Memory B cell (primary cell): ENCODE data around the gene MYOM1.
A peak's percentile ranks its signal among the peaks of the same experiment; 100 is the strongest.
"Not testable (repeated sequence)": the region's sequence is repeated elsewhere in the genome, so short reads cannot be mapped to it uniquely, and the experiment has no call there.

Experiments
- ATAC-seq: fragments of 150-1000 bp; cut with Tn5 transposase; 2 replicates; pipeline ENCODE4 v1.10.0; 2021; ENCODE audit warnings: low read depth, mild to moderate bottlenecking, moderate library complexity
- DNase-seq, 2 donors: peaks; one replicate each; pipeline ENCODE4 v3.0.0; 2022; ENCODE audit warnings: low spot score in 2 of 2
- H3K27ac Mint-ChIP-seq: one replicate; pipeline ENCODE4 v1.8.0; 2022; ENCODE audit warnings: mild to moderate bottlenecking, moderate library complexity, mixed read lengths
- H3K27me3 Mint-ChIP-seq: one replicate; pipeline ENCODE4 v1.8.0; 2022; ENCODE audit warnings: mixed read lengths
- H3K36me3 Mint-ChIP-seq: one replicate; pipeline ENCODE4 v1.8.0; 2022; ENCODE audit warnings: mild to moderate bottlenecking, mixed read lengths
- H3K4me1 Mint-ChIP-seq: one replicate; pipeline ENCODE4 v1.8.0; 2022; ENCODE audit warnings: mixed read lengths
- H3K4me3 Mint-ChIP-seq: one replicate; pipeline ENCODE4 v1.8.0; 2022; ENCODE audit warnings: mild to moderate bottlenecking, moderate library complexity, mixed read lengths
- H3K9me3 Mint-ChIP-seq: one replicate; pipeline ENCODE4 v1.8.0; 2022; ENCODE audit warnings: mixed read lengths

Gene MYOM1

GRCh38 chr18:3220868-3221267 lies 1.1 kb upstream of the MYOM1 start:
- ATAC-seq, H3K27ac Mint-ChIP-seq, H3K36me3 Mint-ChIP-seq, DNase-seq, H3K4me3 Mint-ChIP-seq, H3K27me3 Mint-ChIP-seq, H3K9me3 Mint-ChIP-seq, H3K4me1 Mint-ChIP-seq: not testable (repeated sequence)

DNA sequence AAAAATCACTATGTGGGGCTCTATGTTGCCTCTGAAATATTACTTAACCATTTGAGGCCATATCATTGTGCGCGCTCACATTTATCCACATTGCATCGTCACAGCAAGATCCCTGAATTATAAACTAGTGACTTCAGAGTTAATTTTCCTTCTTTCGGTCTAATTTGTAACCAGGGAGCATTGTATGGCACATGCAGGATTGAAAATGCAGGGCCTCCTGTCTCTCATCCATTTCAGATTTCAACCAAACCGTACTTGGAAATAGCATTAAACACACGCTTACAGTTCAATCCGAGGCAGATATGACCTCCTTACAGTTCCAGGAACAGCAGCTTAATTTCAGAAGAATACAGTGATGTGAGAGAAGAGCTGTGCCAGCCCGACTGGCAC lies 532 bp downstream of the MYOM1 start:
- Mint-ChIP-seq H3K27ac (no peak overlapping the region), H3K4me1 (peaks cover 2% of the 10 kb centered on the region), H3K27me3 (no peaks in the 10 kb centered on the region), H3K4me3 (no peak overlapping the region), H3K9me3 (peaks cover 3% of the 10 kb centered on the region), H3K36me3 (peaks cover 5% of the 10 kb centered on the region)
- DNase-seq (no peak), ATAC-seq (no peak)

- Mint-ChIP-seq H3K27me3 (no peaks in the 10 kb centered on the region), H3K36me3 (peaks cover 6% of the 10 kb centered on the region), H3K4me1 (peaks cover 2% of the 10 kb centered on the region), H3K4me3 (no peak overlapping the region), H3K9me3 (peaks cover 3% of the 10 kb centered on the region), H3K27ac (no peak overlapping the region)
- ATAC-seq (no peak), DNase-seq (no peak)
Observed at GRCh38 chr18:3218819-3219218, 949 bp downstream of the MYOM1 start.

GRCh38 chr18:3217948-3218647 lies 1.7 kb downstream of the MYOM1 start:
- no peak for ATAC-seq
- H3K4me1 Mint-ChIP-seq = peaks cover 2% of the 10 kb centered on the region
- no peak for DNase-seq
- peaks cover 3% of the 10 kb centered on the region for H3K9me3 Mint-ChIP-seq
- H3K27ac Mint-ChIP-seq = peak overlapping the region; percentile 45
- H3K36me3 Mint-ChIP-seq = peaks cover 6% of the 10 kb centered on the region
- no peaks in the 10 kb centered on the region for H3K27me3 Mint-ChIP-seq
- H3K4me3 Mint-ChIP-seq = no peak overlapping the region

DNA sequence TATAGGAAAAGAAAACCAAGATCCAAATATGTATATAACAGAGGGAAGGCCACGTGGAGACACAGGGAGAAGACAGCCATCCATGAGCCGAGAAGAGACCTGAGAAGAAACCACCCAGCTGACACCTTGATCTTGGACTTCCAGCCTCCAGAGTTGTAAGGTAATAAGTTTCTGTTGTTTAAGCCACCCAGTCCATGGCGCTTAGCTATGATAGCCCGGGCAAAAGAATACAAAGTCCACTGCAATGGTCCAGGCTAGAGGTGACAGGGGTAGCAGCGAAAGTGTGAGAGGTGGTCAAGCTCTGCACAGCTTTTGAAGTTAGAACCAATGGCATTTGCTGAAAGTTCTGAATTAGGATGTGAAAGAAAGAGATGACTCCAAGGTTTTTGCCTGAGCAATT lies 2.8 kb downstream of the MYOM1 start:
- H3K36me3 Mint-ChIP-seq = peaks cover 6% of the 10 kb centered on the region
- no peak overlapping the region for H3K27ac Mint-ChIP-seq
- no peaks in the 10 kb centered on the region for H3K27me3 Mint-ChIP-seq
- ATAC-seq (no peak), DNase-seq (no peak)
- peaks cover 2% of the 10 kb centered on the region for H3K4me1 Mint-ChIP-seq
- peaks cover 3% of the 10 kb centered on the region for H3K9me3 Mint-ChIP-seq
- H3K4me3 Mint-ChIP-seq = no peak overlapping the region

DNA sequence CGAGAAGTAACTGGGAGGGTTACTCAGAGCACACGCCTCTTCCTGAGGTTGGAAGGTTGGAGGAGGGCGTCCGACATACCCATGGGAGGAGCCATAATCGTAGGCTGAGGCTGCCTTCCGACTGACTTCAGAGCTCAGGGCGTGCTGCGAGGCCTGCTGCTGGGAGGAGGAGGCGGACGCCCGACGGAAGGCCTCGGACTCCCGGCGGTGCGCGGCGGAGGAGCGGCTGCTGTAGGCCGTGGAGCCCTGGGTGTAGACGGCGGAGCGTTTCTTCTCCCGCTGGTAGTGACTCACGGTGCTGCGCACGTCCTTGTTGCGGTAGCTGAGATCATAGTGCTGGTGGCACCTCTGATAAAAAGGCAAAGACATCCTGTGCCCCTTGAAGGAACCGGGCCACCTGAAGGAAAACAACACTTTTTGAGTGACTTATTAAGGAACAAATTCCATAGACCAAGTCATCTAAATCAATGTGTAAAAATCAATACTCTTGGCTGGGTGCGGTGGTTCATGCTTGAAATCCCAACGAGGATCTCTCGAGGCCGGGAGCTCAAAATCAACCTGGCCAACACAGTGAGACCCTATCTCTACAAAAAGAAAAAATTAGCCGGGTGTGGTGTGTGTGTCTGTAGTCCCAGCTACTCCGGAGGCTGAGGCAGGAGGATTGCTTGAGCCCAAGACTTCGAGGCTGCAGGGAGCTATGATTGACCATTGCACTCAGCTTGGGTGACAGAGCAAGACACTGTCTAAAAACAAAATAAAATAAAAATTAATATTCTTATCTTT lies 4.7 kb downstream of the MYOM1 start:
- Mint-ChIP-seq H3K27ac (no peak overlapping the region), H3K4me1 (peaks cover 2% of the 10 kb centered on the region), H3K36me3 (peaks cover 6% of the 10 kb centered on the region), H3K9me3 (peaks cover 3% of the 10 kb centered on the region), H3K4me3 (no peak overlapping the region), H3K27me3 (no peaks in the 10 kb centered on the region)
- ATAC-seq (no peak), DNase-seq (no peak)

- no peak for DNase-seq
- Mint-ChIP-seq H3K9me3 (peaks cover 3% of the 10 kb centered on the region), H3K27me3 (no peaks in the 10 kb centered on the region), H3K27ac (no peak overlapping the region), H3K36me3 (peaks cover 6% of the 10 kb centered on the region), H3K4me1 (peaks cover 2% of the 10 kb centered on the region), H3K4me3 (no peak overlapping the region)
- ATAC-seq = no peak
Observed at GRCh38 chr18:3213300-3214059, 6.3 kb downstream of the MYOM1 start.

- no peak overlapping the region for H3K27ac Mint-ChIP-seq
- no peak overlapping the region for H3K4me3 Mint-ChIP-seq
- H3K36me3 Mint-ChIP-seq = peaks cover 6% of the 10 kb centered on the region
- peaks cover 3% of the 10 kb centered on the region for H3K9me3 Mint-ChIP-seq
- no peaks in the 10 kb centered on the region for H3K27me3 Mint-ChIP-seq
- DNase-seq = no peak
- no peak for ATAC-seq
- H3K4me1 Mint-ChIP-seq = peaks cover 2% of the 10 kb centered on the region
Observed at GRCh38 chr18:3212657-3213056, 7.1 kb downstream of the MYOM1 start.

GRCh38 chr18:3211236-3211992 lies 8.4 kb downstream of the MYOM1 start:
- no peak overlapping the region for H3K27ac Mint-ChIP-seq
- no peak overlapping the region for H3K4me3 Mint-ChIP-seq
- H3K36me3 Mint-ChIP-seq = peaks cover 9% of the 10 kb centered on the region
- ATAC-seq (no peak), DNase-seq (no peak)
- H3K27me3 Mint-ChIP-seq = no peaks in the 10 kb centered on the region
- H3K4me1 Mint-ChIP-seq = peaks cover 1% of the 10 kb centered on the region
- H3K9me3 Mint-ChIP-seq = peaks cover 3% of the 10 kb centered on the region

GRCh38 chr18:3209859-3210569 lies 9.8 kb downstream of the MYOM1 start:
- H3K4me3 Mint-ChIP-seq = no peak overlapping the region
- DNase-seq (no peak), ATAC-seq (no peak)
- no peak overlapping the region for H3K27ac Mint-ChIP-seq
- peaks cover 16% of the 10 kb centered on the region for H3K36me3 Mint-ChIP-seq
- no peaks in the 10 kb centered on the region for H3K27me3 Mint-ChIP-seq
- no peaks in the 10 kb centered on the region for H3K4me1 Mint-ChIP-seq
- peaks cover under 1% of the 10 kb centered on the region for H3K9me3 Mint-ChIP-seq

- peaks cover 10% of the 10 kb centered on the region for H3K9me3 Mint-ChIP-seq
- no peak for DNase-seq
- no peak for ATAC-seq
- H3K27ac Mint-ChIP-seq = no peak overlapping the region
- H3K4me1 Mint-ChIP-seq = no peaks in the 10 kb centered on the region
- H3K27me3 Mint-ChIP-seq = no peaks in the 10 kb centered on the region
- no peak overlapping the region for H3K4me3 Mint-ChIP-seq
- peaks cover 19% of the 10 kb centered on the region for H3K36me3 Mint-ChIP-seq
Observed at GRCh38 chr18:3207565-3207964, 12.2 kb downstream of the MYOM1 start.

DNA sequence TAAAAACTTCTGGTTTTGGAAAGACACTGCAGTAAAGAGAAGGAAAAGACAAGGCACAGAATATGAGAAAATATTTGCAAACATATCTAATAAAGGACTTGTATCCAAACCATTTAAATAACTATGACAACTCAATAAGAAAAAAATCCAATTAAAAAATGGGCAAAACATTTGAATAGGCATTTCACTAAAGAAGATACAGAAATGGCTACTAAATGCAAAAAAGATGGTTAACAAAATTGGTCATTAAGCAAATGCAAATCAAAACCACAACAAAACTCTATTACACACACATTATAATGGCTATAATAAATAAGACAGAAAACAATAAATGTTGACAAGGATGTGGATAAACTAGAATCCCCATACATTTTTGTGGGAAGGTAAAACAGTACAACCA lies 14.5 kb downstream of the MYOM1 start:
- H3K27me3 Mint-ChIP-seq = no peaks in the 10 kb centered on the region
- no peaks in the 10 kb centered on the region for H3K4me1 Mint-ChIP-seq
- H3K4me3 Mint-ChIP-seq = no peak overlapping the region
- H3K27ac Mint-ChIP-seq = no peak overlapping the region
- H3K36me3 Mint-ChIP-seq = peaks cover 21% of the 10 kb centered on the region
- ATAC-seq (no peak), DNase-seq (no peak)
- H3K9me3 Mint-ChIP-seq = peaks cover 16% of the 10 kb centered on the region

- no peaks in the 10 kb centered on the region for H3K27me3 Mint-ChIP-seq
- no peak for ATAC-seq
- H3K9me3 Mint-ChIP-seq = peaks cover 16% of the 10 kb centered on the region
- no peak for DNase-seq
- H3K27ac Mint-ChIP-seq = no peak overlapping the region
- peaks cover 11% of the 10 kb centered on the region for H3K36me3 Mint-ChIP-seq
- H3K4me1 Mint-ChIP-seq = peaks cover 3% of the 10 kb centered on the region
- H3K4me3 Mint-ChIP-seq = no peak overlapping the region
Observed at GRCh38 chr18:3199942-3200645, 19.7 kb downstream of the MYOM1 start.
